Skeletal muscle tissue (tissue), 4 donors: Measurements from ENCODE around the gene LGALS3. TPM values are rescaled to one million over a fixed set of nuclear protein-coding genes. Genes with fewer than 3 reads are reported as not detected.
"Not testable (repeated sequence)": the region's sequence is repeated elsewhere in the genome, so short reads cannot be mapped to it uniquely, and the experiment has no call there.

ENCODE experiments used
- H3K27ac ChIP-seq: one replicate; pipeline ENCODE4 v1.7.0; 2013; ENCODE audit warnings: mild to moderate bottlenecking, low read depth, low read length, inconsistent platforms
- H3K27me3 ChIP-seq, 3 donors: one replicate each; pipeline ENCODE4 v1.7.0; 2013; ENCODE audit warnings: low read length in 3 of 3; ENCODE audit not compliant: control insufficient read depth in 3 of 3, insufficient read depth in 3 of 3
- H3K36me3 ChIP-seq, 3 donors: one replicate each; pipeline ENCODE4 v1.7.0; 2013; ENCODE audit warnings: low read length in 3 of 3; ENCODE audit not compliant: control insufficient read depth in 3 of 3, insufficient read depth in 3 of 3
- H3K4me1 ChIP-seq, 3 donors: one replicate each; pipeline ENCODE4 v1.7.0; 2013; ENCODE audit warnings: low read length in 3 of 3, mild to moderate bottlenecking in 3 of 3; ENCODE audit not compliant: control insufficient read depth in 3 of 3, insufficient read depth in 3 of 3
- H3K4me3 ChIP-seq, 3 donors: one replicate each; pipeline ENCODE4 v1.7.0; 2013; ENCODE audit warnings: low read length in 3 of 3
- H3K9ac ChIP-seq, 3 donors: one replicate each; pipeline ENCODE4 v1.7.0; 2013; ENCODE audit warnings: low read length in 3 of 3, mild to moderate bottlenecking in 3 of 3, moderate library complexity in 2 of 3, low read depth in 1 of 3
- H3K9me3 ChIP-seq, 3 donors: one replicate each; pipeline ENCODE4 v1.7.0; 2013; ENCODE audit warnings: low read length in 3 of 3; ENCODE audit not compliant: control insufficient read depth in 3 of 3
- total RNA-seq: library from RNA; depleted of rRNA; stranded (reverse); fragments of >200 nt; gene quantifications from one replicate; pipeline ENCODE4 v1.2.3, GENCODE V29; 2014
- donor health status: Osteomylitis.

LGALS3 gene
- 32.4 TPM for total RNA-seq

DNA sequence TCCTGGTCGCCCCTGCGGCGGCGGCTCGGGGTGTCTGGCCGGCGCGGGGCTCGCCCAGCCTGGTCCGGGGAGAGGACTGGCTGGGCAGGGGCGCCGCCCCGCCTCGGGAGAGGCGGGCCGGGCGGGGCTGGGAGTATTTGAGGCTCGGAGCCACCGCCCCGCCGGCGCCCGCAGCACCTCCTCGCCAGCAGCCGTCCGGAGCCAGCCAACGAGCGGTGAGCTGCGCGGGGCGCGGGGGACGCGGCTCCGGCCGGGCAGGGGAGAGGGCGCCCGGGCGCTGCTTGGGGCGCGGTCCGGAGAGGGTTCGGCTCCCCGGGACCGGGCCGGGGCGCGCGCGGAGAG, at the start of gene LGALS3:
Gene LGALS3, plus strand, starts transcription at position 167 of the 342 bp plus-strand sequence. CDS start 8,122 bp downstream, outside the sequence.
- no peaks in the 10 kb centered on the region for H3K9me3 ChIP-seq
- H3K27ac ChIP-seq: peak within 1 kb of the TSS; percentile 85
- peaks cover 0 to 3% (median 2%) of the 10 kb centered on the region in 3 donors for H3K36me3 ChIP-seq
- peaks cover 0 to 8% (median 0%) of the 10 kb centered on the region in 3 donors for H3K27me3 ChIP-seq
- H3K4me1 ChIP-seq: peaks cover 12 to 25% (median 22%) of the 10 kb centered on the region in 3 donors
- H3K4me3 ChIP-seq: peak within 1 kb of the TSS; percentile 74 to 86 (median 79)
- peak within 1 kb of the TSS; percentile 73 to 85 (median 74) for H3K9ac ChIP-seq

DNA sequence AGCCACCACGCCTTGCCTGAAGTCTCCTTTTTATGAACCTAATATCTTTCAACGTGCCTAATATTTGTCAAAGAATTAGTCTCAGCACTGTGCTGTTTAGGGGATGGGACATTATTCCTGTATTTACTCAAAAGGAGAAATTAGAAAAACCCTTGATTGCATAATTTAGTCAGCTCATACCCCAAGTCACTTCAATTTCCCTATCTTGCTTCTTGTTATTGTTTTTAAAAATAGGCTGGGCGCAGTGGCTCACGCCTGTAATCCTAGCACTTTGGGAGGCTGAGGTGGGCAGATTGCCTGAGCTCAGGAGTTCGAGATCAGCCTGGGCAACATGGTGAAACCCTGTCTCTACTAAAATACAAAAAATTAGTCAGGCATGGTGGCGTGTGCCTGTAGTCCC, 49.1 kb upstream of the LGALS3 start:
- not testable (repeated sequence) for H3K4me1 ChIP-seq, H3K27me3 ChIP-seq, H3K27ac ChIP-seq, H3K9ac ChIP-seq, H3K4me3 ChIP-seq, H3K36me3 ChIP-seq, H3K9me3 ChIP-seq

GRCh38 chr14:55084401-55085059, 44.5 kb upstream of the LGALS3 start:
- H3K4me3 ChIP-seq: no peak overlapping the region
- no peaks in the 10 kb centered on the region for H3K4me1 ChIP-seq
- no peaks in the 10 kb centered on the region for H3K36me3 ChIP-seq
- no peak overlapping the region for H3K9ac ChIP-seq
- H3K27ac ChIP-seq: no peak overlapping the region
- no peaks in the 10 kb centered on the region for H3K9me3 ChIP-seq
- no peaks in the 10 kb centered on the region for H3K27me3 ChIP-seq

DNA sequence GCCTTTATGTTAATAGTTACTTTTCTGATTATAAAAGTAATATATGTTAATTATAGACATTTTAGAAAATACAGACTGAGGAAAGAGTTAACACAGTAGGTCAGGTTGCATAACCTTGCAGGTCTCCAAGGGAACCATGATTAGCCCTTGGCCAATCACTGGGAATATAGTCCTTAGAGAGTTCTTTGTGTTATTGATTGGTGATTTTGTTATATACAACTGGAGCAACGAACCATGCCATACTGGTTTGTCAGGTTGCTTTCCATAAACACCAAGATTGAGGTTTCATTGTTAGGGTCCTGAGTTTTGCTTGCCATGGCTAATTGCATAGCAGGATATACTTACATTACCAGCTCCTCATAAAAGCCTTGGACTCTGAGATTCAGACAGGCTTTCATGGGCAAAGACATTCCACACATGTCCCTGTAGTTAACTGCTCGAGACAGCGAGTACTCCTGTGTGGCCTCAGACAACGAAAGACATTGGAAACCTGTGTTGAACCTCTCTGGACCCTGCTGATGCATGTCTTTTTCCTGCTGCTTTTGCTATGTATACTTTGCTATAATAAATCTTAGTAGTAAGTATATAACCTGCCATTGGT, 43.9 kb upstream of the LGALS3 start:
- Histone ChIP-seq H3K36me3 (no peaks in the 10 kb centered on the region), H3K9ac (no peak overlapping the region), H3K4me1 (no peaks in the 10 kb centered on the region), H3K27ac (no peak overlapping the region), H3K4me3 (no peak overlapping the region), H3K27me3 (no peaks in the 10 kb centered on the region), H3K9me3 (no peaks in the 10 kb centered on the region)

- Histone ChIP-seq H3K27ac (no peak overlapping the region), H3K4me3 (no peak overlapping the region), H3K9me3 (no peaks in the 10 kb centered on the region)
Observed at GRCh38 chr14:55086938-55087337, 42.1 kb upstream of the LGALS3 start.

GRCh38 chr14:55088356-55088755, 40.7 kb upstream of the LGALS3 start:
- peaks cover 0 to 5% (median 4%) of the 10 kb centered on the region in 3 donors for H3K4me1 ChIP-seq
- no peaks in the 10 kb centered on the region for H3K36me3 ChIP-seq
- no peaks in the 10 kb centered on the region for H3K27me3 ChIP-seq
- no peak overlapping the region for H3K27ac ChIP-seq
- no peak overlapping the region for H3K4me3 ChIP-seq
- no peak overlapping the region for H3K9ac ChIP-seq
- no peaks in the 10 kb centered on the region for H3K9me3 ChIP-seq

More at GRCh38 chr14:55086938-55087337, 42.1 kb upstream of the LGALS3 start:
- H3K27me3 ChIP-seq: no peaks in the 10 kb centered on the region
- H3K4me1 ChIP-seq: peaks cover 0 to 2% (median 0%) of the 10 kb centered on the region in 3 donors
- H3K9ac ChIP-seq: no peak overlapping the region
- H3K36me3 ChIP-seq: no peaks in the 10 kb centered on the region

- Histone ChIP-seq H3K27me3 (no peaks in the 10 kb centered on the region), H3K4me1 (peaks cover 0 to 6% (median 5%) of the 10 kb centered on the region in 3 donors), H3K27ac (no peak overlapping the region), H3K9me3 (no peaks in the 10 kb centered on the region), H3K9ac (no peak overlapping the region), H3K4me3 (no peak overlapping the region), H3K36me3 (no peaks in the 10 kb centered on the region)
Observed at GRCh38 chr14:55092341-55092740, 36.7 kb upstream of the LGALS3 start.

- Histone ChIP-seq H3K27me3 (no peaks in the 10 kb centered on the region), H3K4me1 (peaks cover 0 to 9% (median 5%) of the 10 kb centered on the region in 3 donors), H3K9ac (no peak overlapping the region), H3K9me3 (no peaks in the 10 kb centered on the region), H3K36me3 (no peaks in the 10 kb centered on the region), H3K27ac (no peak overlapping the region), H3K4me3 (no peak overlapping the region)
Observed at GRCh38 chr14:55094292-55095157, 34.5 kb upstream of the LGALS3 start.

DNA sequence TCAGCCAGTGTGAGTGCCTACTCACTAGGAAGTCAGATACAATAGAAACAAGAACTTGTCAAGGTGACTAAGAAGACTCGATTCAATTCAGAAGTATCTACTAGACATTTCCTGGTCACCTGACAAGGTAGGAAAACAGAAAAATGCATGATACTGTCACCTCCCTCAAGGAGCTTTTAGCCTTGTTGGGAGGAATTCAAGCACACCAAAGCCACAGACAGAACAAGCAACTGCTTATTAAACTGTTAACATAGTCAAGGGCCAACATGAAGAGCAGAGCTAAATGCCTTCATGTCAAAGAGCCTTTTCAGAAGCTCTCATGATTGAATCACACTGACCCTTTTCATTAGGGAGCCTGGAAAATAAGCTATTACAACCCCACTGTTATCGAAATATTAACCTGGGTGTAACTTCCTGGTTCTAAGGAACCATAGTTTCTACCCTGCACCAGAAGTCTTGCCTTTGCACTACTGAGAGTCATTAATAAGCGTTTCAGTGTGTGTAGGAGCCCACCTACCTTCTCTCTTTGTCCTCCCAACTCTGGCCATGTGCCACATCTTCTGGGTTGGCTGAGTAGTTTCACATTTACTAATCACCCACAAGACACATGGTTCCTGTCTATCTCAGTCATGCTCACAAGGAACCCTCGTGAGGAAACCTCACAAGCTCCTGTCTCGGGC, 31.0 kb upstream of the LGALS3 start:
- Histone ChIP-seq H3K27ac (peak overlapping the region; percentile 23), H3K9me3 (no peaks in the 10 kb centered on the region), H3K27me3 (no peaks in the 10 kb centered on the region), H3K4me1 (peaks cover 4 to 12% (median 11%) of the 10 kb centered on the region in 3 donors), H3K9ac (no peak overlapping the region), H3K36me3 (no peaks in the 10 kb centered on the region), H3K4me3 (no peak overlapping the region)
